ENCODE data around the gene TOLLIP.
A peak's percentile ranks its signal among the peaks of the same experiment; 100 is the strongest.

Gene TOLLIP

DNA sequence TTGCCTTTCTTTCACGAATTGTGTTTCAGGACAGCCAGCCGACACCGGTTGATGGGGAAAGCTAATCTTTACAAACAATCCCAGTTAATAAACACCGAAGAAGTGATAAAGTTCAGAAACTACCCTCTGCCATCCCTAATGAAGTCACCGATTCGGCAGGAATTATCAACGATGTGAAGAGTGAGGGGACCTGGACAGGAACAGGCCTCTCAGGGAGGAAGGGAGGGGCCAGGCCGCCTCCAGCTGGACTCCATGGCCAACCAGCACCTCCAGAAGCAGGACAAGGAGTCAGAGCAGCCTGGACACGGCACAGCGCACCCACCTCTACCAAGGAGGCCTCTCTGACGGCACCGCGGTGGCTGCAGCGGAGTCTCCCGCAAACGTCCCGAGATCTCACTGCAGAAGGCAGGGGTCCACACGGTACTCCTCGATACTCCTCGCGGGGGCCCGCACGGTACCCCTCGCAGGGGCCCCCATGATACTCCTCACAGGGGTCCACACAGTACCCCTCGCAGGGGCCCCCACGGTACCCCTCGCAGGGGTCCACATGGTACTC, 3.9 kb downstream of the TOLLIP start:
- Histone ChIP-seq H3K9me3 (ENCODE audit: severe bottlenecking) (peaks cover 6% of the 10 kb centered on the region), H3K36me3 (peaks cover 25% of the 10 kb centered on the region), H3K4me3 (ENCODE audit: low read depth, low read length) (no peak overlapping the region), H3K27ac (no peak overlapping the region), H3K27me3 (ENCODE audit: insufficient read depth, low read depth, severe bottlenecking) (no peaks in the 10 kb centered on the region)
- TF ChIP-seq, protein P1, sequence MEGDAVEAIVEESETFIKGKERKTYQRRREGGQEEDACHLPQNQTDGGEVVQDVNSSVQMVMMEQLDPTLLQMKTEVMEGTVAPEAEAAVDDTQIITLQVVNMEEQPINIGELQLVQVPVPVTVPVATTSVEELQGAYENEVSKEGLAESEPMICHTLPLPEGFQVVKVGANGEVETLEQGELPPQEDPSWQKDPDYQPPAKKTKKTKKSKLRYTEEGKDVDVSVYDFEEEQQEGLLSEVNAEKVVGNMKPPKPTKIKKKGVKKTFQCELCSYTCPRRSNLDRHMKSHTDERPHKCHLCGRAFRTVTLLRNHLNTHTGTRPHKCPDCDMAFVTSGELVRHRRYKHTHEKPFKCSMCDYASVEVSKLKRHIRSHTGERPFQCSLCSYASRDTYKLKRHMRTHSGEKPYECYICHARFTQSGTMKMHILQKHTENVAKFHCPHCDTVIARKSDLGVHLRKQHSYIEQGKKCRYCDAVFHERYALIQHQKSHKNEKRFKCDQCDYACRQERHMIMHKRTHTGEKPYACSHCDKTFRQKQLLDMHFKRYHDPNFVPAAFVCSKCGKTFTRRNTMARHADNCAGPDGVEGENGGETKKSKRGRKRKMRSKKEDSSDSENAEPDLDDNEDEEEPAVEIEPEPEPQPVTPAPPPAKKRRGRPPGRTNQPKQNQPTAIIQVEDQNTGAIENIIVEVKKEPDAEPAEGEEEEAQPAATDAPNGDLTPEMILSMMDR (IDR thresholded peaks at IDR 0.05; ENCODE audit: low read depth, low read length) = no peak
- DNase-seq = no peak

DNA sequence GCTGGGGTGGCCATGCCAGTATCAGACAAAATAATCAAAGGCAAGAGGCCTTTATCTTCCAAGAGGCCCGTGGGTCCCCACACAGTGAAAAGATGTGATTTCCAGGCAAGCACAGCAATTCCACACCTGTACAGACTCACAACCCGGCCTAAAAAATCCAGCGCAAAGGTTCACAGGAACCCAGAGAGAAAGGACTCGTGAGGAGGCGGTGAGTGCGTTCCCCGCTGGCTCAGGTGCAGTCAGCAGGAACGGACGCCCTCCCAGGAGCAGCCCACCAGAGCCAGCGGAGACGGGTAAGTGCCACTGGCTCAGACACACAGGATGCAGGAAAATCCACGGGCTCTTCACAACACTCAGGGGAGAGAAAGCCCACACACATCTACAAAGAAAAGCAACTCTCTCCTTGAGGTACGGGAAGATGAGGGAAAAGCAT, 4.4 kb downstream of the TOLLIP start:
- no peak for DNase-seq
- Histone ChIP-seq H3K27ac (no peak overlapping the region), H3K27me3 (ENCODE audit: insufficient read depth, low read depth, severe bottlenecking) (no peaks in the 10 kb centered on the region), H3K9me3 (ENCODE audit: severe bottlenecking) (peaks cover 2% of the 10 kb centered on the region), H3K36me3 (peaks cover 25% of the 10 kb centered on the region), H3K4me3 (ENCODE audit: low read depth, low read length) (no peak overlapping the region)
- TF ChIP-seq, protein P1 (IDR thresholded peaks at IDR 0.05; ENCODE audit: low read depth, low read length) = no peak

DNA sequence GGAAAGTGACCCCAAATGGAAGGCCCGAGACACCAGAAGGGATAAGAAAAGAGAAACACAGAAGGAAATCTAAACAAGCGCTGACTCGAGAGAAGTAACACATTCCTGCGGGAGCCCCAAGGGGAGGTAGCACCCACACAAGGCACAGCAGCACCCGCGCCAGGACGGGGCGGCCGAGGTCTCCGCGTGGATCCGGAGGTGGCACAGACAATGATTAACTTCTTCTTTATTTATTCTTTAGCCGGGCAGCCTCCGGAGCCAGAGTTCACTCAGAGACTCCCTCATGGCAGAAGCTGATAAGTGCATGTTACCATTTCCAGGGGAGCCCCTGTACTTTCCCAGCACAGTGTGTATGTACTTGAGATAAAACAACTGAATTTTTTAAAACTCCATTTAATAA, 5.1 kb downstream of the TOLLIP start:
- Histone ChIP-seq H3K27ac (no peak overlapping the region), H3K9me3 (ENCODE audit: severe bottlenecking) (no peaks in the 10 kb centered on the region), H3K4me3 (ENCODE audit: low read depth, low read length) (no peak overlapping the region), H3K27me3 (ENCODE audit: insufficient read depth, low read depth, severe bottlenecking) (no peaks in the 10 kb centered on the region), H3K36me3 (peaks cover 28% of the 10 kb centered on the region)
- TF ChIP-seq, protein P1 (IDR thresholded peaks at IDR 0.05; ENCODE audit: low read depth, low read length) = no peak
- no peak for DNase-seq

DNA sequence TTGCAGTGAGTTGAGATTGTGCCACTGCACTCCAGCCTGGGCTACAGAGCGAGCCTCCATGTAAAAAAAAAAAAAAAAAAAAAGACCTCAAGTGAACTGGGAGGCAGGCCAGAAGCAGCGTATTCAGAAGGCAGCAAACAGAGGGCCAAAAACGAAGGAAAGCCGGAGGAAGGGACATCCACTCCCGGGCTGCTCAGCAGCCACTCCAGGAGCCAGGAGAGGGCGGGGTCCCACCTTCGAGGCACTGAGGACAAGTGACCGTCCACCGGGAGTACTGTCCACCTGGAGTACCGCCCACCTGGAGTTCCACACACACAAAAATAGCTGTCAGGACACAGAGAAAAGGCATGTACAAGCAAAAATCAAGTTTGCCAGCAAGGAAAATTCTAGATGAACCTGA, 5.5 kb downstream of the TOLLIP start:
- Histone ChIP-seq H3K36me3 (peaks cover 28% of the 10 kb centered on the region), H3K27ac (no peak overlapping the region), H3K27me3 (ENCODE audit: insufficient read depth, low read depth, severe bottlenecking) (no peaks in the 10 kb centered on the region), H3K9me3 (ENCODE audit: severe bottlenecking) (no peaks in the 10 kb centered on the region), H3K4me3 (ENCODE audit: low read depth, low read length) (no peak overlapping the region)
- TF ChIP-seq, protein P1 (IDR thresholded peaks at IDR 0.05; ENCODE audit: low read depth, low read length) = no peak
- DNase-seq = no peak

DNA sequence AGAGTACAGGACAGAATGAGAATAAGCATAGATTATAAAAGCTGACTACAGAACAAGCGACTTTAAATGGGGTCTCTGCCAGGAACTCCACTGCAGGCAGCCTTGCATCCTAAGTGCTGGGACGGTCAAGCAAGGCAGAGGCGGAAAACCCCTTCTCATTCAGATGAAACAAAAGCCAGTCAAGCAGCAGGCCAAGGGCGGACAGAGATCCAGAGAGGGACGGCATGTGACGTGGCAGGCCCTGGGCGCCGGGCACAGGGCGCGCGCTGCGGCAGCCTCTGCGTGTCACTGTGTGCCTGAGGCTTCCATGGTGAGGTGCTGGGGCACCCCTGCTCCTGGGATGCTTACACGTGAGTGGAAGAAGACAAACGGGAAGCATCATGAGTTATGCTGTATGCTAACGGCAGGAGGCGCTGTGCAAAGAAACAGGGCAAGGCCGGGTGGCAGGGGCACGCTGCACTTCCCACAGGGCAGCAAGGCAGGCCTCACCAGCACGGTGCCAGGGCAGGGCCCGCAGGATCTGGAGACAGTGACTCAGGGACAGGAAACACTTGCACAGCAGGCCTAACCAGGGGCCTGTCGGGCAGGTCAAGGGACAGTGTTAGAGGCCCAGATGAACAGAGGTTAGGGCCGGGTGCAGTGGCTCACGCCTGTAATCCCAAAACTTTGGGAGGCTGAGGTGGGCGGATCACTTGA, 6.2 kb downstream of the TOLLIP start:
- no peaks in the 10 kb centered on the region for H3K9me3 ChIP-seq (ENCODE audit: severe bottlenecking)
- TF ChIP-seq, protein P1 (IDR thresholded peaks at IDR 0.05; ENCODE audit: low read depth, low read length) = peak; percentile 39; the same call in 1 of the 2 replicates
- peaks cover 28% of the 10 kb centered on the region for H3K36me3 ChIP-seq
- H3K27me3 ChIP-seq (ENCODE audit: insufficient read depth, low read depth, severe bottlenecking) = no peaks in the 10 kb centered on the region
- no peak for DNase-seq
- no peak overlapping the region for H3K4me3 ChIP-seq (ENCODE audit: low read depth, low read length)
- no peak overlapping the region for H3K27ac ChIP-seq
